Measurements from ENCODE around the gene CHRNA4.

The CHRNA4 gene

GRCh38 chr20:63376283-63377250, 15.4 kb upstream of the CHRNA4 start:
- DNase-seq, result no peak

- DNase-seq, result no peak
These were observed 14.3 kb upstream of the CHRNA4 start for GRCh38 chr20:63375438-63375837.

GRCh38 chr20:63374504-63374903, 13.4 kb upstream of the CHRNA4 start:
- no peak for DNase-seq

GRCh38 chr20:63373996-63374395, 12.8 kb upstream of the CHRNA4 start:
- no peak for DNase-seq

- DNase-seq, result no peak
These were observed 12.1 kb upstream of the CHRNA4 start for GRCh38 chr20:63372971-63373885.

- no peak for DNase-seq
These were observed 10.2 kb upstream of the CHRNA4 start for GRCh38 chr20:63371291-63371865.

- DNase-seq, result no peak
These were observed 9.6 kb upstream of the CHRNA4 start for GRCh38 chr20:63370618-63371187.

GRCh38 chr20:63369724-63370617, 8.8 kb upstream of the CHRNA4 start:
- no peak for DNase-seq

GRCh38 chr20:63369024-63369530, 7.9 kb upstream of the CHRNA4 start:
- DNase-seq, result no peak

- no peak for DNase-seq
These were observed 7.0 kb upstream of the CHRNA4 start for GRCh38 chr20:63368151-63368550.

- no peak for DNase-seq
These were observed 6.4 kb upstream of the CHRNA4 start for GRCh38 chr20:63367446-63368055.

GRCh38 chr20:63366390-63367365, 5.5 kb upstream of the CHRNA4 start:
- DNase-seq, result no peak

GRCh38 chr20:63365601-63366389, 4.6 kb upstream of the CHRNA4 start:
- no peak for DNase-seq

- no peak for DNase-seq
These were observed 3.8 kb upstream of the CHRNA4 start for GRCh38 chr20:63364801-63365585.

- DNase-seq, result no peak
These were observed 2.9 kb upstream of the CHRNA4 start for GRCh38 chr20:63363981-63364561.

GRCh38 chr20:63363013-63363957, 2.1 kb upstream of the CHRNA4 start:
- no peak for DNase-seq
